Left kidney (tissue), 2 donors: Measurements from ENCODE around the gene SCGB1C2. TPM values are rescaled to one million over a fixed set of nuclear protein-coding genes. Genes with fewer than 3 reads are reported as not detected.

Experiments
- DNase-seq: peaks from one replicate; pipeline ENCODE4 v3.0.0-alpha.2; 2013
- polyA plus RNA-seq: library from polyadenylated mRNA; unstranded; fragments of 120-200 nt; gene quantifications from one replicate; pipeline ENCODE4 v1.2.1, GENCODE V29; 2013; ENCODE audit not compliant: insufficient read length

The SCGB1C2 gene
- polyA plus RNA-seq, 1 donor = 0.35 TPM

DNA sequence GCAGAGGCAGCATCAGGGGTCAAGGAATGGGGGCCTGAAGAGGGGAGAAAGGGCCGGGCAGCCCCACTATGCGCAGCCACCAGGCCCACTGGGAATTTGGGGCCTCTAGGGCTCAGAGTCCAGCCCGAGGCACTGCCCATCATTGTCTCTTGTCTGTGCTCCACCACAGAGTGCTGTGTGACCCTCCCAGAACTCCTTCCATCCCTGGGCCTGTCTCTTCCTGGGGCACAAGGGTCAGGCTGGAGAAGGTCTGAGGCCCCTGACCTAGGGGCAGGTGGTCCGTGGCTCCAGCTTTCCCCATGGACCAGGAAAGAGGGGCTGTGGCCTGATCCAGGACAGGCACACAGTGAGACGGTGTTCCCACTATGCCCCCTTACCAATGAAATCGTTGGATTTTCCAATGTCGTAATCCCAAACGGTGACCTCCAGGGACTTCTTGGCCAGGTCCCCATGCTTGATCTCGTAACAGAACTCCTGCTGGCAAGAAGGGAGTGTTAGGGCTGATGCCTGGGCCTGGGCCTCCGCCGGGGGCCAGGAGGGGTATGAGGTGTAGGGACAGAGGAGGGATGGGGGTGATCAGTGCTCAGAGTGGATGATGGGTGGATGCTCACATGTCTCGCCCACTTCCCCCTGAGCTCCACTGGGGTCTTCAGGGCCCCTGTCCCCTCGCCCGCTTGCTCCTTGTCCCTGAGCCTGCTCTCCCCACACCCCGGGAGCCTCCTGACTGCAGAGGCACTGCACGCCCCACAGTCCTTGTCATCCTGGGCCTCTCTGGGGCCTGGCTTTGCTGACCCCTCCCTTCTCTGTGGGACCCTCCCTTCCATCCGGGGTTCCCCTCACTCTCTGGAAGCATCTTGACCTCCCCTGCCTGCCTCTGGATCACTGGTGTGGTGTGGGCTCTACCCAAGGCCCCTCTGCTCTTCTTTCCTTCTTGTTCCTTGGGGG, 10.7 kb downstream of the SCGB1C2 start:
- DNase-seq = no peak

- DNase-seq = no peak
Measured at GRCh38 chr17:148757-149156, 11.4 kb downstream of the SCGB1C2 start.

DNA sequence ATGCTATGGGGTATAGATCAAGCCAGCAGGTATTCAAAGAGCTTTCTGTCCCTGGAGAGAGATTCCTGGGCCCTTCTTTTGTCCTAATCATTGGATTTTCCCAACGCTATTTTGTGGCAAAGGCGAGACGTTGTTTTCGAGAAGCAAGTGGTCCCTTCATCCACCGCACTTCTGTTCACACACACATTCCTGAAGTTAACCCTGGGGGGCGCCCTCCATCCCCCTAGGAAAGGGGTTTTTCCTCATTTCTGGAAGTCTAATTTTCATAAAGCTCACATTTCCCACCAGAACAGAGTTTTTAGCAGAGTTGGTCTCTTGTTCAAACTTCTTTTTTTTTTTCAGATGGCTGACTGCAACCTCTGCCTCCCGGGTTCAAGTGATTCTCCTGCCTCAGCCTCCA, 11.9 kb downstream of the SCGB1C2 start:
- no peak for DNase-seq

- DNase-seq = no peak
Measured at GRCh38 chr17:149897-150584, 12.7 kb downstream of the SCGB1C2 start.

DNA sequence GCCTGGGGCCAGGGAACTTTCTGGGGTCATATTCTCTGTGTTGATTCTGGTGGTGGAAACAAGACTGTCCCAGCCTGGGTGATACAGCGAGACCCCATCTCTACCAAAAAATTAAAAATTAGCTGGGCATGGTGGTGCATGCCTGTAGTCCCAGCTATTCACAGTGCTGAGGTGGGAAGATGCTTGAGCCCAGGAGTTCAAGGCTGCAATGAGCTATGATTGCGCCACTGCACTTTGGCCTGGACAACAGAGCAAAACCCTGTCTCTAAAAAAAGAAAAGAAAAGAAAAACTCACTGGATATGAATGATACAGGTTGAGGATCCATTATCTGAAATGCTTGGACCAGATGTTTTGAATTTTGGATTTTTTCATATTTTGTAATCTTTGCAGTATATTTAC, 13.6 kb downstream of the SCGB1C2 start:
- no peak for DNase-seq

DNA sequence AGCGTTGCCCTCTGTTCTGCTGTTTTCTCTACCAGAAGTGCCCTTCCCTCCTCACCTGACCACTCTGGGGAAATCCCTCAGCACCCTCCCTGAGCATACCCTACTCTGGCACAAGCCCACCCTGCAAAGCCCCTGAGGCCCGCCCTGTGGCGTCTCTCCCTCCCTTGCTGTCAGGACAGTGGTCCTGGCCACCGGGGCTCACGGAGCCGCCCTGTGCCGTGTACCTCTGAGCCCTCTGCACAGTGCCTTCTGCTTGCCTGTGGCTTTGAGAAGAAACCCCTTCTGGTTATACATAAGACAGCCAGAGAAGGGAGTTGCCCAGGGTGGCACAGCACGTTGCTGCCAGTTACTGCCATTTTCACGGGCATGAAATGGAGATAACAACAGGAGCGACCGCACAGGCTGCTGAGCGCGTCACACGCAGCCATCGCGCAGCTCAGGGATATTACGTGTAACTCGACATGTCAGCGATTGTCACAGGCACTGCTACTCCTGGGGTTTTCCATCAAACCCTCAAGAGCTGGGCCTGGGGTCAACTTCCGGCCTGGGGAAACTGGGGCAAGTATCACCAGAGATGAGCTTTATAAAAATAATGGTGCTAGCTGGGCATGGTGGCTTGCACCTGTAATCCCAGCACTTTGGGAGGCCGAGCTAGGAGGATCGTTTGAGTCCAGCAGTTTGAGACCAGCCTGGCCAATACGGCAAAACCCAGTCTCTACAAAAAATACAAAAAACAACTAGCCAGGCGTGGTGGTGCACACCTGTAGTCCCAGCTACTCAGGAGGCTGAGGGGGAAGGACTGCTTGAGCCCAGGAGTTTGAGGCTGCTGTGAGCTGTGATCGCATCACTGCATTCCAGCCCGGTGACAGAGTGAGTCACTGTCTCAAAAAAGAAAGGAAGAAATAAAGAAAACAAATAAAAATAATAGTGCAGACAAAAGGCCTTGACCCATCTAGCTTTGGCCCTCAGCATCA, 14.8 kb downstream of the SCGB1C2 start:
- DNase-seq = no peak

- DNase-seq = no peak
Measured at GRCh38 chr17:152860-153420, 15.6 kb downstream of the SCGB1C2 start.

DNA sequence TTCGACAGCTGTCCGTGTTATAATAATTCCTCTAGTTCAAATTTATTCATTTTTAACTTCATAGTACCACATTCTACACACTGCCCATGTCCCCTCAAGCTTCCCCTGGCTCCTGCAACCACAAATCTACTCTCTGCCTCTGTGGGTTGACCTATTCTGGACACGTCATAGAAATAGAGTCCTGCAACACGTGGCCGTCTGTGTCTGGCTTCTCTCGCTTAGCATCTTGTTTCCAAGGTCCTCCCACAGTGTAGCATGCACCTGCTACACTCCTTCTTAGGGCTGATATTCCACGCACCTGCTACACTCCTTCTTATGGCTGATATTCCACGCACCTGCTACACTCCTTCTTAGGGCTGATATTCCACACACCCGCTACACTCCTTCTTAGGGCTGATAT, 16.5 kb downstream of the SCGB1C2 start:
- DNase-seq = no peak

DNA sequence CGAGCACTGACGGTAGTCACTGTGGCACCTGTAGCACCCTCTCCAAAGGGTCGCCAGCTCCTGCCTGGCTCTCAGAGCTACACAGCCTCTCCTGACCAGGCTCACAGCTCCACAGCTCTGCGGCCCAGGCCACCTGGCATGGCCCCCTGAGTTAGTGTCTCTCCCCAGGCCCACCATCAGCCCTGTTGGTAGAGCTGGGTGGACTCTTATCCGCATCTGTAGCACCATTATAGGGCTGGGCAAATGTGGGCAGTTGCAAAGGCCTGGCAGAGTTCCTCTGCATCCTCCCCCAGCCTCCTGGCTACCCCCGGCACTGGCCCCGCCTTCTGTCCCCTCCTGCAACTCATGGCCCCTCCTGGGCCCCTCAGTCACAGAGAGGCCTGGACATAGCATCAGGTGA, 18.2 kb downstream of the SCGB1C2 start:
- DNase-seq = no peak

- DNase-seq = no peak
Measured at GRCh38 chr17:156094-156621, 18.8 kb downstream of the SCGB1C2 start.

DNA sequence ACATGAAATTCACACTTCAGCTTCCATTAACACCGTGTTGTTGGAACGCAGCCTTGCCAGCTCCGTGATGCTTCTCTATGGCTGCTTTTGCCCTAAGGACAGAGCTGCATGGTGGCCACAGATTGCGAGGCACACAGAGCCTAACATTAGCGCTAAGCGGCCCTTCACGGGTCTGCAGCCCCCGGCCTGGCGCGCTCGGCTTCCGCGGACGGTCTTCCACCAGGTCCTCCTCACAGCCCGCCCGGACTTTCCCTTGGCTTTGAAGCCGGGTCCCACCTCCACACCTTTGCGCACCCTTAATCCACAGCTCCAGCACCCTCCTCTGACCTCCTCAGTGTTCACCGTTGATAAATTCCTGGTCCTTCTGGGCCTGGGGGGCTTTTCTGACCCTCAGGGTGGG, 19.6 kb downstream of the SCGB1C2 start:
- no peak for DNase-seq

DNA sequence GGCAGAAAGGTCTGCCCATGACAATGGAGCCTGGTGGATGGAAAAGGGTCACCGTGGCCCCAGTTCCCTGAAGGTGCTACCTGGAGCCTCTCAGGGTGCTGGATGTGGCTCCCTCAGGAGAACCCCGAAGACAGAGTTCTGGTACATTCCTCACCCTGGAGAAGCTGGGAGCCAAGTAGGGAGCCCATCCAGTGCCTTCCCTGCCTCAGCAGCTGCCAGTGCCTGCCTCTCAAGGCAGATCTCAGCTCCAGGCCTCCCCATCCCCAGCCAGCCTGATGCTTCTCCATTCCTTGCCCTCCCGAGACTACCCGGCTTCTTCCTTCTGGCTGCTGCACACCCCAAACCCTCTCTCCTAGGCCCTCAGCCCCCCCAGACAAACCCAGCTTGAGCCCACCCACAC, 20.5 kb downstream of the SCGB1C2 start:
- no peak for DNase-seq

GRCh38 chr17:158379-158778, 21.0 kb downstream of the SCGB1C2 start:
- no peak for DNase-seq

- DNase-seq = no peak
Measured at GRCh38 chr17:159609-160008, 22.2 kb downstream of the SCGB1C2 start.

DNA sequence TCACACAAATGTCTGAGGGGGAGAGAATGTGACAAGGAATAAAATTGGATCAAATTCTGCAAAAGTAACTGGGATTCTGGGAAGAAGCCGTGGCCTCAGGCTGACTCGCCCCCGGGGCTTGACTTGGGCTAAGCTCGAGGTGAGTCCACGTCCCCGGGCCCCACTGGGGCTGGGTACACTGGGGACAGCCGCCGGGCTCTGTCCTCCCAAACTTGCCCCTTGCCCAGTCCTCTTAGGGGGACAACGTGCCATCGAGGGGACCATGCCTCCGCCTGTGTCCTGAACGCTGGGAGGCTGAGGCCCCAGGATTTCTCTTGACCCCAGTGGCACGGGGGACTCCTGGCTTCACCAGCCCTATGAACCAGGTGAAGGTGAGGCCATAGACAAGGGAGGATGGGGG, 23.0 kb downstream of the SCGB1C2 start:
- DNase-seq = no peak

DNA sequence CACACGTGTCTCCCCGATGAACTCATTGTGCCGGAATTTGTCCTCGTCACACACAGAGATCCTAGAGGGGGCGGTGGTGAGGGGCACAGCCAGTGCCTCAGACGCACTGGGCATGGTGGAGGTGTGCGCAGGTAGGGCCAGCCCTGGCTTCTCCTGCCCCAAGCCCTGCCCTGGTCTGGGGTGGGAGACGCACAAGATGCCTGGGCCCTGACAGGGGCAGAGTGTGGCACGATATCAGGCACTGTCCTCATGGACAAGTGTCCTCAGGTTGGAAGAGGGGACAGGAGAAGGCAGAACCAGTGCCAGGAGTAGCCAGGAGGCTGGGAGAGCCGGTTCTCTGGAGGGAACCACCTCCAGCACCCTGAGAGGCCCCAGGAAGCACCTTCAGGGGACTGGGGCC, 24.1 kb downstream of the SCGB1C2 start:
- no peak for DNase-seq

DNA sequence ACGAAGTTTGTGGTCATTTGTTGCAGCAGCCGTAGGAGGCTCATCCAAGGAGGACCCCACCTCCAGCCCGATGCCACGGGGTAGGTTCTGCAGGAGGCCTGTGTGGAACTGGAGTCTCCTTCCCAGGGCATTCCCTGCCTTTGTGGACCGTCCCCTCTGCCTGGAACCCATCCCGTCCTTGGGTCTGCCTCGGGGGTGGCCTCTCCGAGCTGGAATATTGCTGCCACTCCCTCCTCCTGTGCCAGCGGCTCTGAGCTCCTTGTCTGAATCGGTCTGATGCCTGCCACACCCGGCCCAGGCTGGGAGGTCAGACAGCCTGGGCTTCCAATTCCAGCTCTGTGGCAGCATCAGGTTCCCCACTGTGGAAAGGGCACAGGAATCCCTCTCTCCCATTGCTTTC, 25.3 kb downstream of the SCGB1C2 start:
- DNase-seq = no peak

GRCh38 chr17:163514-164098, 26.2 kb downstream of the SCGB1C2 start:
- no peak for DNase-seq

- DNase-seq = peak; percentile 67
Measured at GRCh38 chr17:164303-165235, 27.2 kb downstream of the SCGB1C2 start.

GRCh38 chr17:165939-166338, 28.6 kb downstream of the SCGB1C2 start:
- DNase-seq = no peak
